ENCODE results near the gene NOTUM. TPM values are rescaled to one million over a fixed set of nuclear protein-coding genes. Genes with fewer than 3 reads are reported as not detected.

NOTUM gene
- total RNA-seq, 1 donor: 0.09 TPM

DNA sequence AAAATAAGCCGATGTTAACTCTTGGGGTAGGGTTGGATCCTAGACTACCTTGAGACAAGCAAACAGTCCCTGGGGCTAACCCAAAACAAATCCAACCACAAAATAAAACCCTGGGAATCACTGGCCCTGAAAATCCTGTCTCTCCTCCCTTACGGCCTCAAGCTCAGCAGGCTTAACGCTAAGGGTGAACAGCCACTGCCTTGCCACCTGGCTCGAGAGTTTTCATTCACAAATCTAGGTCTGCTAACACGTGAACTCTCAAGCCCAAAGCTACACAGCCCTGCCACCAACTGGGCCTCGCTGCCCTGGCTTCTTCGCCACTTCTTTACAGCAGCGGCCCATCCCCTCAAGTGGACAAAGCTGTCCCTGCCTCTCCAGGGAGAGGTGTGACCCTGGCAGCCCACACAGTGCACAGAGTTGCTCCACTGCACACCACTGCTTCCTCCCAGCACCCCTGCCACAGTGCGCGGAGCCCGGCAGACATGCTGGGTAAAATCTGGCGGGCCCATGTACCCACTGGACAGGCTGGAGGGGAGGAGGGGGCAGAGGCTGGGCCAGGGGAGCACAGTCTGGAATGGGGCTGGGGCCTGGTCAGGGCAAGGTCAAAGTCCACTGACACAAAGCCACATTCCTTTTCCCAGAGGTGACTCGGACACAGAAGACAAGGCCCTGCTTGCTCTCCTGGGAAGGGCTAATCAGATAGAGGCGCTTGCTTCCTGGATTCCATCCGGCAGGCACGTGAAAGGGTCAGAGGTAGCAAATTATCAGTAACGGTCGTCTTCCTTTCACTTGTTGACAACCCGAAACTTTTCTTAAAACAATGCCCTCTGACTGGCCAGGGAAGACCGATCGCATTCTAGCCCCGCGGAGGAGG lies 50.8 kb downstream of the NOTUM start:
- DNase-seq (ENCODE audit: low read depth): no peak
- peak overlapping the region; percentile 81 for H3K4me3 ChIP-seq (ENCODE audit: low read depth, low read length)
- TF ChIP-seq, protein P1, sequence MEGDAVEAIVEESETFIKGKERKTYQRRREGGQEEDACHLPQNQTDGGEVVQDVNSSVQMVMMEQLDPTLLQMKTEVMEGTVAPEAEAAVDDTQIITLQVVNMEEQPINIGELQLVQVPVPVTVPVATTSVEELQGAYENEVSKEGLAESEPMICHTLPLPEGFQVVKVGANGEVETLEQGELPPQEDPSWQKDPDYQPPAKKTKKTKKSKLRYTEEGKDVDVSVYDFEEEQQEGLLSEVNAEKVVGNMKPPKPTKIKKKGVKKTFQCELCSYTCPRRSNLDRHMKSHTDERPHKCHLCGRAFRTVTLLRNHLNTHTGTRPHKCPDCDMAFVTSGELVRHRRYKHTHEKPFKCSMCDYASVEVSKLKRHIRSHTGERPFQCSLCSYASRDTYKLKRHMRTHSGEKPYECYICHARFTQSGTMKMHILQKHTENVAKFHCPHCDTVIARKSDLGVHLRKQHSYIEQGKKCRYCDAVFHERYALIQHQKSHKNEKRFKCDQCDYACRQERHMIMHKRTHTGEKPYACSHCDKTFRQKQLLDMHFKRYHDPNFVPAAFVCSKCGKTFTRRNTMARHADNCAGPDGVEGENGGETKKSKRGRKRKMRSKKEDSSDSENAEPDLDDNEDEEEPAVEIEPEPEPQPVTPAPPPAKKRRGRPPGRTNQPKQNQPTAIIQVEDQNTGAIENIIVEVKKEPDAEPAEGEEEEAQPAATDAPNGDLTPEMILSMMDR (IDR thresholded peaks at IDR 0.05; ENCODE audit: insufficient read depth, low read length): no peak

DNA sequence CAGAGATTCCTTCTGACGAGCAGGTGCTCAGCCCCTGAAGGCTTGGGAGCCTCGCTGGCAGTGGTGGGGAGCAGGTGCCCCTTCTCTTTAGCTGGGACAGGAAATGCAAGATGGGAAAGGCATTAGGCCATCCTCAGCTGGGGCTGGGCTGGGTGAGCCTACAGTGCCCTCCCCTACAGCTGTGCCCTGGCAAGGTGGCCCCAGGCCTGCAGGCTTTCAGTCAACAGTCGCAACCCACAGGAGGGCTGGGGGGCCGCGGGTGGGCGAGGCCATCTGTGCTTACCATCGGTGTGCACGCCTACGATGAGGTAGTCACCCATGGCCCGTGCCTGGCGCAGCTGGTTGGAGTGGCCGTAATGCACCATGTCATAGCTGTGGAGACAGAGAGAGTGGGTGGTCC lies 51.8 kb downstream of the NOTUM start:
- TF ChIP-seq, protein P1 (IDR thresholded peaks at IDR 0.05; ENCODE audit: insufficient read depth, low read length): no peak
- no peak for DNase-seq (ENCODE audit: low read depth)
- H3K4me3 ChIP-seq (ENCODE audit: low read depth, low read length): no peak overlapping the region

DNA sequence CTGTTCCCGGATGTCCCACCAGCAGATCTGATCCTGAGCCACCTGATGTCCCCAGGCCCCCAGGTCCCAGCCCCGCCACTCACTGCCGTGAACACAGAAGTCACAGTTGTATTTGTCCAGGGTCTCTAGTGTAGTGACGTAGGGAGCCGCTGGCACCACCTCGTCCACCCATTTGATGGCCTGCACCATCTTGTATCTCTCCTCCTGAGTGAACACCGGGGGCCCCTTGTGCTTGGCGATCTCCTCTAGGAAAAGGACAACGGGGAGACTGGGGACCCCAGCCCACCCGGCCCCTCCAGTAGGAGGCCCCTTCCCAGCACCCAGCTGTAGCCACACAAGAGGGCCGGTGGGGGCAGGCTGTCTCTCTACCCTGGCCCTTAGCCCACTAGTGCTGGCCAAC lies 52.2 kb downstream of the NOTUM start:
- DNase-seq (ENCODE audit: low read depth): no peak
- no peak overlapping the region for H3K4me3 ChIP-seq (ENCODE audit: low read depth, low read length)
- TF ChIP-seq, protein P1 (IDR thresholded peaks at IDR 0.05; ENCODE audit: insufficient read depth, low read length): no peak

DNA sequence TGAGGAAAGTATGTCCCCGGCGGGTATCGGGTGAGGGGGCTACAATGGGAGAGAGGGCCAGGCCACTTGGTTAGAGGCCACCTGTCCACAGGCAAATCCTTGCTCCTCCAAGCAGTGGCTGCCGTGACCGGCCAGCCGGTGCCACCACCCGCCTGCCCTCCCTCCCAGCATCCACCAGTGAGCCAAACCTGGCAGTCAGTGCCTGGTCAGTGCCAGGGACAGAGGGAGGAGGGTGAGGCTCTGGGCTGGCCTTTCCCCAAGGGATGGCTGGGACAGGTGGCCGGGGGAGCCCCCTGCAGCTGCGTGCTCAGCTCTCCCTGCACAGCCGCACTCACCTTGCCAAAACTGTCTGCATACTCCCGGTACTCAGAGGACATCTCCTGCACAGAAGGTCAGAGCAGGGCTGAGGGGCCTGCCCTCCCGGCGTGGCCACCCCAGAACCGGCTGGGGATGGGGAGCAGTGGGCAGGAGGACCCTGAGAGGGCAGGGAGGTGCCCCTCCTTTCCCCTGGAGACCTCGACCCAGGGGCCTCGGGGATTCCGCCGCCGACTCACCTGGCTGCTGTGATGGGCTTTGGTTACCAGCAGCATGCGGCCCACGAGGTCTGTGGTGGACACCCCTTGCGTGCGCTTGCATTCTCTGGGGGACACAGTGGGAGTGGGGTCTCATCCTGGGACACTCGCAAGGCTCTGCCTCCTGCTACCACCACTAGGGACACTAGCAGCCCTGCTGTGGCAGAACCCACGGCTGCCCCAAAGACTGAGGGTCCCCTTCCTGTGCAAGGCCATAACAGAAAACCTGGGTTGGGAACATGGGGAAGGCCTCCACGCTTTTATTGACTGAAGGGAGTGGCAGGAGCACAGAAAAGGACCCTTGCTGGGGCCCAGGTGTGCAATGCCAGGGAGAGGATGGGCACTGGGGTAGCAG lies 53.5 kb downstream of the NOTUM start:
- TF ChIP-seq, protein P1 (IDR thresholded peaks at IDR 0.05; ENCODE audit: insufficient read depth, low read length): no peak
- no peak overlapping the region for H3K4me3 ChIP-seq (ENCODE audit: low read depth, low read length)
- DNase-seq (ENCODE audit: low read depth): no peak

DNA sequence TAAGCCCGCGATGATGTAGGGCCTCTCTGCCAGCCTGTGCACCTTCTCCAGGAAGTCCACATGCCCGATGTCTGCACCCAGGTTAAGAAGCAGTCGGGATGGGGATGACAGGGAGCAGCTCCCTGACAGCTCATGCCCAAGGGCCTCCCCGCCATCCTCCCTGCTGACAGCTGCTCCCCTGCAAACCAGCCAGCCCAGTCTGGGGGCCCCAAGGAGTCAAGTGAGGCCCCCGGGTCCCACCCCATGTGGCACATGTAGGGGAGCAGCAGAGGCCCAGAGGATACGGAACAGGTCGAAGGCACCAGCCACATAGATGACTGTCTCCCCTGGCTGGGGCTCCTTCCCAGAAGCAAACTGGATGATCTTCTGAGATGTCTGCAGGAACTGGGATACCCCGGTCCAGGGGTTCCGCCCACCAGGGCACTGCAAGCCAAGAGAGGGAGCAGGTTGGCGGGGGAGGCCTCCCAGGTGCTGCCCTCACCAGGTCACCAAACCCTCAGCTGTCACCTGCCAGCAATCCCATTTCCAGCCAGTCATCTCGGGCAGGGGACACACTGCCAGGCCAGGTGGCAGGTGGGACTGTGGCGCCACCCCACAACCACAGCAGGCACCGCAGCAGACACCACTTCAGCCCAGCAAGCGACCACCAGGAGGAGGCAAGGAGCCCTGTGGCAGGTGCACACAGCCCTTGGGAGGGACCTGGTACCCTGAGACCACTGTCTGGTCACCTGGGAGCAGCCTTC lies 54.3 kb downstream of the NOTUM start:
- TF ChIP-seq, protein P1 (IDR thresholded peaks at IDR 0.05; ENCODE audit: insufficient read depth, low read length): no peak
- DNase-seq (ENCODE audit: low read depth): no peak
- H3K4me3 ChIP-seq (ENCODE audit: low read depth, low read length): no peak overlapping the region

DNA sequence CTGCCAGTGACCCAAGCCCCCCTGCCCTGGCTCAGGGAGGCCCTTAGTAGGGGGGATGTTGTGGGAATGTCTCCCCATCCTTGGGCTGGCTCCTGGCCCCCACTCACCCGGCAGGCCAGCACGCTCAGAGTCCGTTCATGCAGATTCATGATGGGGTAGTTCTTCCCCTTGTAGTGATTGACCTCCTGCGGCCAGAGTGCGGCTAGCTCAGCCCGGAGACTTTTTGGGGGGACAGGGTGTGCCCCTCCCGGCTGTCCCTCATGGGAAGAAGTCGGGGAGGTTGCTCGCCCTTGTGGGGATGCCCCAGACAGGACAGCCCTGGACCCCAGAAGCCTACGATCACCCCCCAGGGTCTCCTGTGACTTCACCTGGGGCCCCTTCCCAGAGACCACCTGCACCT lies 55.0 kb downstream of the NOTUM start:
- no peak overlapping the region for H3K4me3 ChIP-seq (ENCODE audit: low read depth, low read length)
- DNase-seq (ENCODE audit: low read depth): no peak

More for the DNA sequence above, 55.0 kb downstream of the NOTUM start:
- TF ChIP-seq, protein P1 (IDR thresholded peaks at IDR 0.05; ENCODE audit: insufficient read depth, low read length): no peak
